ENCODE results near the gene NDRG2. TPM values are rescaled to one million over a fixed set of nuclear protein-coding genes. Genes with fewer than 3 reads are reported as not detected.

The NDRG2 gene
- total and polyA plus RNA-seq, 7 donors = 328 to 2,087 (median 762) TPM

GRCh38 chr14:21056520-21057163 lies 31.8 kb upstream of the NDRG2 start:
- no peak overlapping the region for H3K27ac ChIP-seq
- no peaks in the 10 kb centered on the region for H3K36me3 ChIP-seq (ENCODE audit: insufficient read depth in 1 of 2, low read depth in 1 of 2)
- no peak for TF ChIP-seq CTCF (IDR thresholded peaks at IDR 0.05)
- no peaks in the 10 kb centered on the region for H3K9me3 ChIP-seq
- ATAC-seq (no peak), DNase-seq (no peak)
- intact Hi-C loops (cut with DNase I) = no loop called here
- no peak overlapping the region for H3K4me3 ChIP-seq
- 65 to 74% (median 71%) methylated on average over 10 of the region's 10 CpGs for WGBS, 3 donors
- H3K4me1 ChIP-seq = no peaks in the 10 kb centered on the region
- no peaks in the 10 kb centered on the region for H3K27me3 ChIP-seq (ENCODE audit: insufficient read depth in 3 of 3, low read length in 2 of 3)

GRCh38 chr14:21055432-21056117 lies 30.7 kb upstream of the NDRG2 start:
- Histone ChIP-seq H3K4me3 (no peak overlapping the region), H3K27ac (no peak overlapping the region), H3K36me3 (ENCODE audit: insufficient read depth in 1 of 2, low read depth in 1 of 2) (no peaks in the 10 kb centered on the region), H3K27me3 (ENCODE audit: insufficient read depth in 3 of 3, low read length in 2 of 3) (no peaks in the 10 kb centered on the region), H3K4me1 (no peaks in the 10 kb centered on the region), H3K9me3 (no peaks in the 10 kb centered on the region)
- DNase-seq (no peak), ATAC-seq (no peak)
- no peak for TF ChIP-seq CTCF (IDR thresholded peaks at IDR 0.05)
- 66 to 75% (median 67%) methylated on average over 5 of the region's 5 CpGs for WGBS, 3 donors
- intact Hi-C loops (cut with DNase I) = no loop called here

- Histone ChIP-seq H3K27me3 (ENCODE audit: insufficient read depth in 3 of 3, low read length in 2 of 3) (no peaks in the 10 kb centered on the region), H3K4me1 (no peaks in the 10 kb centered on the region), H3K36me3 (ENCODE audit: insufficient read depth in 1 of 2, low read depth in 1 of 2) (no peaks in the 10 kb centered on the region), H3K27ac (no peak overlapping the region), H3K4me3 (no peak overlapping the region), H3K9me3 (no peaks in the 10 kb centered on the region)
- WGBS, 3 donors = 79 to 85% (median 81%) methylated on average over 4 of the region's 4 CpGs
- no peak for TF ChIP-seq CTCF (IDR thresholded peaks at IDR 0.05)
- intact Hi-C loops (cut with DNase I) = loop anchor here in 1 of 2 donors (5.0 kb wide), 1 partner anchor 52 kb away; no protein-coding TSS in a partner anchor
- ATAC-seq (no peak), DNase-seq (no peak)
Observed at GRCh38 chr14:21054768-21055145, 29.9 kb upstream of the NDRG2 start.

- WGBS, 3 donors = 81 to 92% (median 81%) methylated on average over 3 of the region's 3 CpGs
- ATAC-seq = no peak
- H3K27me3 ChIP-seq (ENCODE audit: insufficient read depth in 3 of 3, low read length in 2 of 3) = no peaks in the 10 kb centered on the region
- TF ChIP-seq CTCF (IDR thresholded peaks at IDR 0.05) = no peak
- H3K4me1 ChIP-seq = no peaks in the 10 kb centered on the region
- no peak for DNase-seq
- no peak overlapping the region for H3K27ac ChIP-seq
- H3K9me3 ChIP-seq = no peaks in the 10 kb centered on the region
- intact Hi-C loops (cut with DNase I) = loop anchor here in 1 of 2 donors (5.0 kb wide), 1 partner anchor 52 kb away; no protein-coding TSS in a partner anchor
- H3K4me3 ChIP-seq = no peak overlapping the region
- H3K36me3 ChIP-seq (ENCODE audit: insufficient read depth in 1 of 2, low read depth in 1 of 2) = no peaks in the 10 kb centered on the region
Observed at GRCh38 chr14:21054123-21054767, 29.4 kb upstream of the NDRG2 start.

All from psoas muscle (tissue), 8 donors.